ENCODE data around the gene MAGEB5. TPM values are rescaled to one million over a fixed set of nuclear protein-coding genes. Genes with fewer than 3 reads are reported as not detected.

The MAGEB5 gene
- total RNA-seq, 1 experiment from 2014 or later: not detected

DNA sequence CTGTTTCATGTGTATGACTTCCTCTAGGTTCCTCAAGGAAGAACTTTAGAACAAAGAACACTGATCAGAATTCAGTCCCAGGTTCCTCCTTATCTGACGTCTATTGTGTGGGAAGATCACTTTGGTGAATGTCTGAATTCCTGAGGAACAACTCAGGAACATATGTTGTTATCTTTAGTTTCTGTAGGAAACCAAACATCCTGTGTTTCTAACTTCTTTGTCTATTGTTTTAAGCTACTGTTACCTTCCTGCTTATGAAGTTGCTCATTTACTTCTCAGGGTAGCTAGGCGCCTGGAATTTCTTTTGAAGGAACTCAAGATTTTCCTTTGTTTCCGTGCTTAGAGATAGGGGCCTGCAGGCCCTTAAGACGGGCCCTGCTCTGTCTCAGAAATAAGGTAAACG, 46.2 kb downstream of the MAGEB5 start:
- POLR2A ChIA-PET: no interaction called here
- BruUV-seq (replicated peaks): no TSS peak

More for the DNA sequence above, 46.2 kb downstream of the MAGEB5 start:
- TF ChIP-seq, protein P1, sequence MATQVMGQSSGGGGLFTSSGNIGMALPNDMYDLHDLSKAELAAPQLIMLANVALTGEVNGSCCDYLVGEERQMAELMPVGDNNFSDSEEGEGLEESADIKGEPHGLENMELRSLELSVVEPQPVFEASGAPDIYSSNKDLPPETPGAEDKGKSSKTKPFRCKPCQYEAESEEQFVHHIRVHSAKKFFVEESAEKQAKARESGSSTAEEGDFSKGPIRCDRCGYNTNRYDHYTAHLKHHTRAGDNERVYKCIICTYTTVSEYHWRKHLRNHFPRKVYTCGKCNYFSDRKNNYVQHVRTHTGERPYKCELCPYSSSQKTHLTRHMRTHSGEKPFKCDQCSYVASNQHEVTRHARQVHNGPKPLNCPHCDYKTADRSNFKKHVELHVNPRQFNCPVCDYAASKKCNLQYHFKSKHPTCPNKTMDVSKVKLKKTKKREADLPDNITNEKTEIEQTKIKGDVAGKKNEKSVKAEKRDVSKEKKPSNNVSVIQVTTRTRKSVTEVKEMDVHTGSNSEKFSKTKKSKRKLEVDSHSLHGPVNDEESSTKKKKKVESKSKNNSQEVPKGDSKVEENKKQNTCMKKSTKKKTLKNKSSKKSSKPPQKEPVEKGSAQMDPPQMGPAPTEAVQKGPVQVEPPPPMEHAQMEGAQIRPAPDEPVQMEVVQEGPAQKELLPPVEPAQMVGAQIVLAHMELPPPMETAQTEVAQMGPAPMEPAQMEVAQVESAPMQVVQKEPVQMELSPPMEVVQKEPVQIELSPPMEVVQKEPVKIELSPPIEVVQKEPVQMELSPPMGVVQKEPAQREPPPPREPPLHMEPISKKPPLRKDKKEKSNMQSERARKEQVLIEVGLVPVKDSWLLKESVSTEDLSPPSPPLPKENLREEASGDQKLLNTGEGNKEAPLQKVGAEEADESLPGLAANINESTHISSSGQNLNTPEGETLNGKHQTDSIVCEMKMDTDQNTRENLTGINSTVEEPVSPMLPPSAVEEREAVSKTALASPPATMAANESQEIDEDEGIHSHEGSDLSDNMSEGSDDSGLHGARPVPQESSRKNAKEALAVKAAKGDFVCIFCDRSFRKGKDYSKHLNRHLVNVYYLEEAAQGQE (IDR thresholded peaks at IDR 0.05; ENCODE audit: insufficient read depth in 1 of 2, low read depth in 2 of 2, low read length in 1 of 2): no peak
- TF ChIP-seq SIN3A (IDR thresholded peaks at IDR 0.05; ENCODE audit: borderline replicate concordance, insufficient read depth, low read depth, low read length): no peak
- TF ChIP-seq, protein P2, sequence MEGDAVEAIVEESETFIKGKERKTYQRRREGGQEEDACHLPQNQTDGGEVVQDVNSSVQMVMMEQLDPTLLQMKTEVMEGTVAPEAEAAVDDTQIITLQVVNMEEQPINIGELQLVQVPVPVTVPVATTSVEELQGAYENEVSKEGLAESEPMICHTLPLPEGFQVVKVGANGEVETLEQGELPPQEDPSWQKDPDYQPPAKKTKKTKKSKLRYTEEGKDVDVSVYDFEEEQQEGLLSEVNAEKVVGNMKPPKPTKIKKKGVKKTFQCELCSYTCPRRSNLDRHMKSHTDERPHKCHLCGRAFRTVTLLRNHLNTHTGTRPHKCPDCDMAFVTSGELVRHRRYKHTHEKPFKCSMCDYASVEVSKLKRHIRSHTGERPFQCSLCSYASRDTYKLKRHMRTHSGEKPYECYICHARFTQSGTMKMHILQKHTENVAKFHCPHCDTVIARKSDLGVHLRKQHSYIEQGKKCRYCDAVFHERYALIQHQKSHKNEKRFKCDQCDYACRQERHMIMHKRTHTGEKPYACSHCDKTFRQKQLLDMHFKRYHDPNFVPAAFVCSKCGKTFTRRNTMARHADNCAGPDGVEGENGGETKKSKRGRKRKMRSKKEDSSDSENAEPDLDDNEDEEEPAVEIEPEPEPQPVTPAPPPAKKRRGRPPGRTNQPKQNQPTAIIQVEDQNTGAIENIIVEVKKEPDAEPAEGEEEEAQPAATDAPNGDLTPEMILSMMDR (IDR thresholded peaks at IDR 0.05): no peak
- TF ChIP-seq TCF7L2 (IDR thresholded peaks at IDR 0.05; ENCODE audit: low read depth, low read length): no peak
- TF ChIP-seq POLR2AphosphoS5 (IDR thresholded peaks at IDR 0.05; ENCODE audit: low read depth, low read length): no peak
- Histone ChIP-seq H3K27ac (ENCODE audit: low read length) (no peak overlapping the region), H3K9me3 (ENCODE audit: control insufficient read depth, insufficient read depth, low read depth, low read length) (no peaks in the 10 kb centered on the region), H3K4me1 (ENCODE audit: control insufficient read depth, insufficient read depth, low read length) (no peaks in the 10 kb centered on the region), H3K4me3 (ENCODE audit: low read depth in 2 of 2, low read length in 2 of 2) (no peak overlapping the region), H3K27me3 (ENCODE audit: control insufficient read depth, insufficient read depth, low read length) (no peaks in the 10 kb centered on the region), H3K36me3 (ENCODE audit: control insufficient read depth, insufficient read depth, low read length) (no peaks in the 10 kb centered on the region)
- CTCF ChIA-PET: no interaction called here
- intact Hi-C loops (cut with micrococcal nuclease; ENCODE audit: unreplicated experiment) (no loop called here), in situ Hi-C loops (cut with HindIII; ENCODE audit: low pct_unique_long_range_greater_than_20kb, low sequenced_read_pairs) (no loop called here)
- DNase-seq (ENCODE audit: low read depth, low spot score): no peak
- no peak for ATAC-seq

Other genes starting within 250 kb of the MAGEB5 start
- gene MAGEB18, start 77.8 kb upstream of the MAGEB5 start, total RNA-seq (2021; ENCODE audit: unreplicated experiment): not detected
- gene MAGEB6B, start 55.6 kb upstream of the MAGEB5 start, total RNA-seq (2021; ENCODE audit: unreplicated experiment): not detected
- not detected for gene MAGEB6, start 23.7 kb upstream of the MAGEB5 start, total RNA-seq (2021; ENCODE audit: unreplicated experiment)

Data from Panc1 (cell line).